Chondrocyte (in vitro differentiated cells): ENCODE data around the gene PLEKHA6. TPM values are rescaled to one million over a fixed set of nuclear protein-coding genes. Genes with fewer than 3 reads are reported as not detected.

Experiments
- DNase-seq: peaks from one replicate; pipeline ENCODE4 v3.0.0; 2021; ENCODE audit warnings: mixed read lengths, low spot score
- H3K27ac Mint-ChIP-seq: one replicate; pipeline ENCODE4 v1.8.0; 2021; ENCODE audit warnings: mild to moderate bottlenecking, moderate library complexity, mixed read lengths; ENCODE audit not compliant: unreplicated experiment
- H3K27me3 Mint-ChIP-seq: 2 replicates; pipeline ENCODE4 v1.8.0; 2021; ENCODE audit warnings: low read depth, mixed read lengths
- H3K36me3 Mint-ChIP-seq: 2 replicates; pipeline ENCODE4 v1.8.0; 2021; ENCODE audit warnings: low read depth, mixed read lengths
- H3K4me1 Mint-ChIP-seq: 2 replicates; pipeline ENCODE4 v1.8.0; 2021; ENCODE audit warnings: low read depth, mild to moderate bottlenecking, mixed read lengths
- H3K4me3 Mint-ChIP-seq: one replicate; pipeline ENCODE4 v1.8.0; 2021; ENCODE audit warnings: mild to moderate bottlenecking, moderate library complexity, mixed read lengths; ENCODE audit not compliant: unreplicated experiment
- H3K9me3 Mint-ChIP-seq: 2 replicates; pipeline ENCODE4 v1.8.0; 2021; ENCODE audit warnings: low read depth, mixed read lengths
- total RNA-seq: library from RNA; stranded (reverse); gene quantifications from 3 replicates; pipeline ENCODE4 v1.2.1, GENCODE V29; 2021
- TF ChIP-seq, protein P1 (sequence below): fragments of 200-600 bp; sonication (generic); IDR thresholded peaks from 2 replicates; pipeline ENCODE4 v1.5.0; 2021; ENCODE audit warnings: antibody characterized with exemption, mild to moderate bottlenecking, moderate library complexity

The PLEKHA6 gene
- total RNA-seq, 1 donor from 2014 or later, result 0.15 TPM

DNA sequence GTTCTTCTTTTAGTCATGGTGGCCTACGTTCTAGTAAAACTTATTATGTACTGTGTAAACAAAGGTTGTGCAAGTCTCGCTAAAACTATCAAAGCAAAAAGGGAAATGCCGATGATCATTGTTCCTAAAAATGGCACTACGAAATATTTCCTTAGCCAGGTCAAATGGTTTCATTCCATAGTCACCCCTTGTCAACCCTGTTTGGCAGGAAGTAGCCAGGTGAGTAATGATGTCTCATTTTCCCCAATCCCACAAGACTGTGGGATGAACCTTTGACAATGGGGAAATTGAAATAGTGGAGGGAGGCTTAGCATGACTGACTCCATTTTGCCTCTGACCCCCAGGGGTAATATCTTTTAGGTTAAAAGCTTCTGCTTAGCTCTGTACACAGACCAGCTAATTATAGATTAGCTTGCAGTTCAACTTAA, 188.0 kb downstream of the PLEKHA6 start:
- Mint-ChIP-seq H3K27me3 (peaks cover 6% of the 10 kb centered on the region), H3K4me1 (no peaks in the 10 kb centered on the region), H3K4me3 (no peak overlapping the region), H3K27ac (no peak overlapping the region), H3K9me3 (peaks cover 17% of the 10 kb centered on the region), H3K36me3 (peaks cover 2% of the 10 kb centered on the region)
- no peak for DNase-seq
- TF ChIP-seq, protein P1, sequence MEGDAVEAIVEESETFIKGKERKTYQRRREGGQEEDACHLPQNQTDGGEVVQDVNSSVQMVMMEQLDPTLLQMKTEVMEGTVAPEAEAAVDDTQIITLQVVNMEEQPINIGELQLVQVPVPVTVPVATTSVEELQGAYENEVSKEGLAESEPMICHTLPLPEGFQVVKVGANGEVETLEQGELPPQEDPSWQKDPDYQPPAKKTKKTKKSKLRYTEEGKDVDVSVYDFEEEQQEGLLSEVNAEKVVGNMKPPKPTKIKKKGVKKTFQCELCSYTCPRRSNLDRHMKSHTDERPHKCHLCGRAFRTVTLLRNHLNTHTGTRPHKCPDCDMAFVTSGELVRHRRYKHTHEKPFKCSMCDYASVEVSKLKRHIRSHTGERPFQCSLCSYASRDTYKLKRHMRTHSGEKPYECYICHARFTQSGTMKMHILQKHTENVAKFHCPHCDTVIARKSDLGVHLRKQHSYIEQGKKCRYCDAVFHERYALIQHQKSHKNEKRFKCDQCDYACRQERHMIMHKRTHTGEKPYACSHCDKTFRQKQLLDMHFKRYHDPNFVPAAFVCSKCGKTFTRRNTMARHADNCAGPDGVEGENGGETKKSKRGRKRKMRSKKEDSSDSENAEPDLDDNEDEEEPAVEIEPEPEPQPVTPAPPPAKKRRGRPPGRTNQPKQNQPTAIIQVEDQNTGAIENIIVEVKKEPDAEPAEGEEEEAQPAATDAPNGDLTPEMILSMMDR, result no peak

DNA sequence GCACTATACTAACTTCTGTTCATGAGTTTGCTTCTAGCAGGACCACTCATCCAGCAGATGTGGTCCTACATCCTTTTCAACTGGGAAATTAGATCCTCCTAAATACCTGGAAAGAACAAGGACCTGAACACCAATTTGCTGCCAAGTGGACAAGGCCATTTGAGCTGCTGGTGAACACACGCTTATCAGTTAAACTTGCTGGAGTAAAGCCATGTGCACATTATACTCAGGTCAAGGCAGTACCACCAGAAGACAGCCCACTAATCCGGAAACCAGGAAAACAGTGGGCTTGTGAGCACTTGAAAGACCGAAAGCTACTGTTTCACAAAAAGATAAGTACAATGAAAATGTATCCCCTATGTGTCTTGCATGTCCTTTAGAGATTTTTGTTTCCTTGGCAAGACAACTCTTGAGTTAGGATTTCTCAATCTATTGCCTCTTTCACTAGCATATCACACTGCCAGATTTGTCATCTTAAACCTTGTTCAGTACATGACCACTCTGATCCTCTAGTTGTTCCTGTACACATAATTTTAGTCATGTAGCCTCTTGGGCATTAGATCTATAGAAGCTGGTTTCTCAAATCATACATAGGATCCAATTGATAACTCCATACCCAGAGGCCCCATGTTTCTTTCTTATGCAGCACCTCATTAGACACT, 189.1 kb downstream of the PLEKHA6 start:
- peaks cover 11% of the 10 kb centered on the region for H3K27me3 Mint-ChIP-seq
- peaks cover 17% of the 10 kb centered on the region for H3K9me3 Mint-ChIP-seq
- peaks cover 2% of the 10 kb centered on the region for H3K36me3 Mint-ChIP-seq
- H3K4me3 Mint-ChIP-seq, result no peak overlapping the region
- no peaks in the 10 kb centered on the region for H3K4me1 Mint-ChIP-seq
- TF ChIP-seq, protein P1, result no peak
- no peak for DNase-seq
- H3K27ac Mint-ChIP-seq, result no peak overlapping the region

DNA sequence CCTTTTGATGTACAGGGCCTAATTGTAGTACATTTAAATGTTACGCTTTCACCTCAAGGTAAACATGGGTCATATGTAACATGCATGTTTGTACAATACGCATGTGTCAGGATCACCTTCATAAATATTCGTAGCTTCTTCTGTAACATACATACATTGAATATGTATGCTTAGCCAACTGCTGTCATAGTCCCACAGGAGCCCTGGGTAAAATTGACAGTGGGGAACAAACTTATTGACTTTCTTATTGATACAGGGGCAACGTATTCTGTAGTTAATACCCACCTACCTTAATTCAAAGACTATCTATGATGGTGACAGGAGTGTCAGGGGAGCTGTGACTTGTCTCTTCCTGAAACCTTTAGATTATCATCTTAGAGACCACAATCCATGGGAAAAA, 189.9 kb downstream of the PLEKHA6 start:
- no peaks in the 10 kb centered on the region for H3K4me1 Mint-ChIP-seq
- TF ChIP-seq, protein P1, result no peak
- DNase-seq, result no peak
- H3K27ac Mint-ChIP-seq, result no peak overlapping the region
- H3K9me3 Mint-ChIP-seq, result peaks cover 17% of the 10 kb centered on the region
- H3K4me3 Mint-ChIP-seq, result no peak overlapping the region
- H3K27me3 Mint-ChIP-seq, result peaks cover 11% of the 10 kb centered on the region
- H3K36me3 Mint-ChIP-seq, result peaks cover 2% of the 10 kb centered on the region

Other genes starting within 250 kb of the PLEKHA6 start
- 10.2 to 30.2 TPM (median 10.5 TPM) in 3 replicates for gene ETNK2, start 207.9 kb downstream of the PLEKHA6 start, total RNA-seq
- not detected in 3 replicates for gene REN, start 193.6 kb downstream of the PLEKHA6 start, total RNA-seq
- 0.77 to 0.95 TPM (median 0.82 TPM) in 3 replicates for gene KISS1, start 163.4 kb downstream of the PLEKHA6 start, total RNA-seq
- not detected in 3 replicates for gene GOLT1A, start 145.9 kb downstream of the PLEKHA6 start, total RNA-seq
- 29.7 to 41.0 TPM (median 40.9 TPM) in 3 replicates for gene PPP1R15B, start 51.9 kb upstream of the PLEKHA6 start, total RNA-seq
- gene PIK3C2B, start 134.9 kb upstream of the PLEKHA6 start, total RNA-seq, result 19.5 to 22.4 TPM (median 19.6 TPM) in 3 replicates
- 35.3 to 51.1 TPM (median 39.1 TPM) in 3 replicates for gene MDM4, start 156.5 kb upstream of the PLEKHA6 start, total RNA-seq